SK-N-MC (cell line): ENCODE measurements around the gene LRCH1.

Experiments
- EZH2 ChIP-seq: fragments of 200-600 bp; sonication (generic); IDR thresholded peaks from one replicate; pipeline ENCODE4 v1.6.1; 2017; ENCODE audit warnings: antibody characterized with exemption
- POLR2AphosphoS5 ChIP-seq: IDR thresholded peaks from 2 replicates; pipeline ENCODE4 v1.6.1; 2012; ENCODE audit warnings: mild to moderate bottlenecking, low read depth, low read length, borderline replicate concordance

DNA sequence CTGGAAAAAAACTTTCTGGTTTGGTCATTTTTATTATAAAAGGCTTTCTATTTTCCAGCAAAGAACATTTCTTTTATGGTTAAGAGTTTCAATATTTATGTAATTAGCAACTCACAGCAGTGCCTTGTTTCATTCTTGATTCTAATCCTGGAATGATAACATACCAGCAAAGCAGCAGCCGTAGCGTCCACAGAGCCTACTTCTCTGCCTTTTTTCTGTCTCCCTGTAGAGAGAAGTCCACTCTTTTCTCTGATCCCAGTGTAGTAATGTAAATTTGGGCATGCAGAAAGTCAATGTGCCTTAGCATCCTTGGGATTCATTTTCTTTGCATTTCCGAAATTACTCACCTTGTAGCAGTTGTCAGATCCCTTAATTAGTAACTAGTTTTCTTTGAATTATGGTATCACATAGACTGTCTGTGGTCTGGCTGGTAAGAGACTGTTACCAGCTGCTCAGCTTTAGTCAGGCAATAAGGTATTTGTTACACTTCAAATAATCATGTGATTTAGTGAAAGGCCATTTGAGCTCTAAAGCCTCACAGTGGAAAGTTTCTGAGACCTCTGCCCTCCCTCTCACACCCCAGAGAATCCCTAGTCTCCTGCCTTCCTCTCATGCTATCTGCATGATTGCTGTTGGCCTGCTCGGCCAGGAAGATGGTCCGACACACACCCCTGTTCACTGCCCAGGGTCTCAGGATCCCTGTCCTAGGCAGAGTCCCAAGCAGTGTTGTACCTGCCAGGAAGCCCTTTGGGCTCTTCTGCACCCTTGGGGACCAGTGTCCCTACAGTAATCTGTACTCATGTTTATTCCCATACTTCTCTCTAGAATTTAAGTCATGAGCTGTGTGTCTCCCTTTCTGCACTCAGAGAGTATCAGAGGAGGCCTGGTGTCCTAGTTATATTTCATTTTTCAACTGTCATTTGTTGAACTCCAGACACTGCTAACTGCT lies 86.3 kb downstream of the LRCH1 start:
- no peak for TF ChIP-seq EZH2
- no peak for TF ChIP-seq POLR2AphosphoS5
